Left lung (tissue), 10 donors: Measurements from ENCODE around the gene PTPRC. TPM values are rescaled to one million over a fixed set of nuclear protein-coding genes. Genes with fewer than 3 reads are reported as not detected.

Experiments used
- ATAC-seq: fragments of 200-7000 bp; cut with Tn5 transposase; one replicate; pipeline ENCODE4 v1.9.1; 2020; ENCODE audit warnings: moderate library complexity
- DNase-seq, 4 donors: peaks; one replicate each; pipeline ENCODE4 v3.0.0-alpha.2; 2013 to 2020
- H3K27ac ChIP-seq, 2 donors: fragments of 200-600 bp; sonication (generic) in 1 of 2; one replicate each; pipeline versions ENCODE4 v1.5.0 to v1.8.0; 2020 to 2021
- H3K27me3 ChIP-seq, 2 donors: fragments of 200-600 bp; sonication (generic) in 1 of 2; one replicate each; pipeline versions ENCODE4 v1.5.0 to v1.8.0; 2020 to 2021
- H3K36me3 ChIP-seq, 2 donors: fragments of 200-600 bp; sonication (generic) in 1 of 2; one replicate each; pipeline versions ENCODE4 v1.5.0 to v1.8.0; 2020 to 2021
- H3K4me1 ChIP-seq, 2 donors: fragments of 200-600 bp; one replicate each; pipeline ENCODE4 v1.8.0; 2021
- H3K4me3 ChIP-seq, 2 donors: fragments of 200-600 bp; sonication (generic) in 1 of 2; one replicate each; pipeline versions ENCODE4 v1.5.0 to v1.8.0; 2020 to 2021; ENCODE audit warnings: mild to moderate bottlenecking in 1 of 2
- H3K9me3 ChIP-seq, 2 donors: fragments of 200-600 bp; sonication (generic) in 1 of 2; one replicate each; pipeline versions ENCODE4 v1.5.0 to v1.8.0; 2020 to 2021
- intact Hi-C, 2 donors: fragments of 100-400 bp; cut with DNase I; formaldehyde crosslinking; loops; one replicate each; pipeline versions ENCODE4 v1.11.2 to v1.14.2; 2022
- polyA plus RNA-seq, 6 donors: library from polyadenylated mRNA; unstranded; fragments of 120-200 nt; gene quantifications; one replicate each; pipeline ENCODE4 v1.2.1, GENCODE V29; 2013; ENCODE audit not compliant: insufficient read length in 6 of 6
- total RNA-seq, 2 donors: library from RNA; stranded (reverse); fragmentation: NEBNext Ultra II Directional; extraction: Animal tissue kit (Norgen Biotek cat#: 25700); gene quantifications; one replicate each; pipeline ENCODE4 v1.2.1, GENCODE V29; 2021
- TF ChIP-seq, protein P1 (sequence below), 2 donors: fragments of 200-600 bp; sonication (generic) in 1 of 2; IDR thresholded peaks; one replicate each; pipeline versions ENCODE4 v1.5.0 to v1.8.0; 2021; ENCODE audit warnings: antibody characterized with exemption in 2 of 2
- donor health status: DM: no; HTN: yes; CAD: no.
- donor health status: DM: no; HTN: no; CAD: no.

The PTPRC gene
- total and polyA plus RNA-seq, 8 donors, result 7.0 to 180 (median 9.9) TPM

DNA sequence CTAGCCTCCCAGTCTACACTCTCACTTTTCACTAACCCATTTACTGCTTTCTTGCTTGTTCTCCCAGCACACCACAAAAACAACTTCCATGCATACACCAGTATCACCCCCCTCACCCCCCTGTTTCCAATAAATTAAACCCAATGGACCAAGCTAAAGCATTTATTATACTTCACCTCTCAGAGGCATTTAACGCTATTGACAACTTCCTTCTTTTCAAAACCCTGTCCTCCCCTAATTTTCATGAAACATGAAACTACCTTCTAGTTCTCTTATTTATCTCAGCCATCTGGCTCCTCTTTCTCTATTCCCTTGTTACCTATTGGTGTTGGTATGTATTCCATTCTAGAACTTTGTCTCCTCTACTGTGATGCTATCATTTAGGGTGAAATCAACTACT lies 32.3 kb downstream of the PTPRC start:
- Histone ChIP-seq H3K27me3 (no peaks in the 10 kb centered on the region), H3K9me3 (no peaks in the 10 kb centered on the region), H3K4me3 (no peak overlapping the region), H3K36me3 (no peaks in the 10 kb centered on the region), H3K27ac (peak overlapping the region in 1 of 2 donors; percentile 48), H3K4me1 (peaks cover 0 to 66% of the 10 kb centered on the region in 2 donors)
- ATAC-seq (no peak), DNase-seq (no peak)
- TF ChIP-seq, protein P1, sequence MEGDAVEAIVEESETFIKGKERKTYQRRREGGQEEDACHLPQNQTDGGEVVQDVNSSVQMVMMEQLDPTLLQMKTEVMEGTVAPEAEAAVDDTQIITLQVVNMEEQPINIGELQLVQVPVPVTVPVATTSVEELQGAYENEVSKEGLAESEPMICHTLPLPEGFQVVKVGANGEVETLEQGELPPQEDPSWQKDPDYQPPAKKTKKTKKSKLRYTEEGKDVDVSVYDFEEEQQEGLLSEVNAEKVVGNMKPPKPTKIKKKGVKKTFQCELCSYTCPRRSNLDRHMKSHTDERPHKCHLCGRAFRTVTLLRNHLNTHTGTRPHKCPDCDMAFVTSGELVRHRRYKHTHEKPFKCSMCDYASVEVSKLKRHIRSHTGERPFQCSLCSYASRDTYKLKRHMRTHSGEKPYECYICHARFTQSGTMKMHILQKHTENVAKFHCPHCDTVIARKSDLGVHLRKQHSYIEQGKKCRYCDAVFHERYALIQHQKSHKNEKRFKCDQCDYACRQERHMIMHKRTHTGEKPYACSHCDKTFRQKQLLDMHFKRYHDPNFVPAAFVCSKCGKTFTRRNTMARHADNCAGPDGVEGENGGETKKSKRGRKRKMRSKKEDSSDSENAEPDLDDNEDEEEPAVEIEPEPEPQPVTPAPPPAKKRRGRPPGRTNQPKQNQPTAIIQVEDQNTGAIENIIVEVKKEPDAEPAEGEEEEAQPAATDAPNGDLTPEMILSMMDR (IDR thresholded peaks at IDR 0.05), result no peak
- intact Hi-C loops, result no loop called here

DNA sequence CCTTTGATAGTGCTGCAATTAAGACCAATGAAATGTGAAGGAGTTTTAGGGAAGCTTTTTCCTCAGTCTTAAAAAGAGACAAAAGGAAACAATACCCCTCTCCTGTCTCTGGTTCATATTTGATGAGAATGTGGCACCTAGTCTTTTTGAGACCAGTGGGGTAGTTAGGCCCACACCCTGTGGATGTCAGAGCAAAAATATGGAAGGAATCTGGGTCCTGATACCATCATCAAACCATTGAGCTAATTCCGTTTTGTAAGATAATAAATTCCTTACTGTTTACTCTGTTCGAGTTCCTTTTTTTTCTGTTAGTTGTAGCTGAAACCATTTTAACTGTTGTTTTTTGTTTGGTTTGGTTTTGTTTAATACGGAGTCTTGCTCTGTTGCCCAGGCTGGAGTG lies 33.3 kb downstream of the PTPRC start:
- intact Hi-C loops, result no loop called here
- Histone ChIP-seq H3K27me3 (no peaks in the 10 kb centered on the region), H3K4me1 (peaks cover 0 to 66% of the 10 kb centered on the region in 2 donors), H3K27ac (peak overlapping the region in 1 of 2 donors; percentile 48), H3K36me3 (no peaks in the 10 kb centered on the region), H3K9me3 (no peaks in the 10 kb centered on the region), H3K4me3 (no peak overlapping the region)
- DNase-seq, result no peak
- TF ChIP-seq, protein P1 (IDR thresholded peaks at IDR 0.05), result no peak
- ATAC-seq, result no peak

DNA sequence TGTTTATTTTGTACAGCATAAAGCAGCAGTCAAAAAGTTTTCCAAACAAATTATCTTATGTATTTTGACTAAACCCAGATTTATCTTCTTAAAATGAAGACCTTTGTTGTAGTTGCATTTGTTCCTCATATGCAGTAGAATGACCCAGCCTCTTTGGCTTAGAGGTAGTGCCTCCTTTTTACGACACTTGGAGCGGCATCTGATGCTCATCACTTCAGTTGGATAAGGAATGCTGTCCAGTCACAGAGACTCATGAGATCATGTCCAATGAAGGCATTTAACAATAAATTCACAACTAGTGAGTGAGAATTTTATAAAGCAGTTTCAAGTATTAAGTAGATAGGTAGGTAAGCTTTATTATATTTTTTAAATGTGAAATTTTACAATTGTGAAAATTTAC lies 35.2 kb downstream of the PTPRC start:
- Histone ChIP-seq H3K27me3 (no peaks in the 10 kb centered on the region), H3K9me3 (no peaks in the 10 kb centered on the region), H3K4me3 (no peak overlapping the region), H3K4me1 (peaks cover 0 to 66% of the 10 kb centered on the region in 2 donors), H3K36me3 (no peaks in the 10 kb centered on the region), H3K27ac (no peak overlapping the region)
- ATAC-seq (no peak), DNase-seq (no peak)
- intact Hi-C loops, result no loop called here
- TF ChIP-seq, protein P1 (IDR thresholded peaks at IDR 0.05), result no peak

DNA sequence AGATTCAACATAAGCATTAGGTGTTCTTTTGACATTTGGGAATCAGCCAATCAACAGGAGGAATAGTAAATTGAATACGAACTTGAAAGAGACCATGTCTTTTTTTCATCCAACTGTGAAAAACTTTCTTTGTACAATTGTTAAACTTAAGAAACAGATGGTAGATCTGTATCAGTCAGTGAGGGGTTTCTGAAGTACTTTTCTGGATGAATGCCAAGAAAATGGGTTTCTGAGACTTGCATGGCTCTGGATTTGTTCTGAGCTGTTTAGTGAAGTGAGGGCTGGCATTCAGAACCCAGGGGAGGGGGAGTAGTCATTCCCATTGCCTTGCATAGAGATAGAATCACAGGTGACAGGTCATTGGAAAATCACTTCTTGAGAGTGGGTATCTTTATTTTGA lies 37.4 kb downstream of the PTPRC start:
- TF ChIP-seq, protein P1 (IDR thresholded peaks at IDR 0.05), result no peak

DNA sequence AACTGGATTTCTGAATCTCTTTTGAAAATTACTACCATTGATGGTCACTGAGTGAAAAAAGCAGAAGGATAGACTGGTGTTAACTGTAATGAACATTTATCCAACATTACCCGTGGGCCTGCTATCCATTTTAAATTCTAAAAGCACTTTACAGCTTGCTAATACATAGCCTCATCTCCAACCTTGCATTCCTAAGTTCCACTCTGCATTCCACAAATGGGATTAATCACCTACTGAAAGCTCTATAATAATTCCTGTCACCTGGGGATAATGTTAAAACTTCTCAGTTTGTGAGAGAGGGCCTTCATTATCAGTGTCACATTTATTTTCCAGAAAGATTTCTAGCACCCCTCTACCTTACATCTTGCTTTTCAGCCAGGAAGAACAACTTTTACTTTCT lies 38.2 kb downstream of the PTPRC start:
- Histone ChIP-seq H3K4me3 (no peak overlapping the region), H3K4me1 (peaks cover 4 to 80% of the 10 kb centered on the region in 2 donors), H3K27me3 (no peaks in the 10 kb centered on the region), H3K27ac (peak overlapping the region in 1 of 2 donors; percentile 94), H3K9me3 (no peaks in the 10 kb centered on the region), H3K36me3 (peaks cover 0 to 8% of the 10 kb centered on the region in 2 donors)
- intact Hi-C loops, result no loop called here
- no peak for ATAC-seq
- DNase-seq, result no peak
- TF ChIP-seq, protein P1 (IDR thresholded peaks at IDR 0.05), result no peak

More for the DNA sequence above, 37.4 kb downstream of the PTPRC start:
- H3K27me3 ChIP-seq, result no peaks in the 10 kb centered on the region
- no peak overlapping the region for H3K4me3 ChIP-seq
- peak overlapping the region in 1 of 2 donors; percentile 94 for H3K27ac ChIP-seq
- H3K36me3 ChIP-seq, result peaks cover 0 to 8% of the 10 kb centered on the region in 2 donors
- DNase-seq, result no peak
- no peaks in the 10 kb centered on the region for H3K9me3 ChIP-seq
- intact Hi-C loops, result no loop called here
- no peak for ATAC-seq
- peaks cover under 1 to 75% of the 10 kb centered on the region in 2 donors for H3K4me1 ChIP-seq
